Psoas muscle (tissue), 8 donors: ENCODE results near the gene ANKRD34C. TPM values are rescaled to one million over a fixed set of nuclear protein-coding genes. Genes with fewer than 3 reads are reported as not detected.

Experiments
- ATAC-seq, 4 donors: fragments of 200-7000 bp; cut with Tn5 transposase; one replicate each; pipeline ENCODE4 v1.9.1; 2020; ENCODE audit warnings: moderate library complexity in 3 of 4, mild to moderate bottlenecking in 2 of 4
- DNase-seq, 2 donors: peaks; one replicate each; pipeline ENCODE4 v3.0.0-alpha.2; 2020
- H3K27ac ChIP-seq: fragments of 200-600 bp; one replicate; pipeline ENCODE4 v1.8.0; 2022
- H3K27me3 ChIP-seq, 3 donors: fragments of 200-600 bp in 1 of 3; one replicate each; pipeline versions ENCODE4 v1.6.1 to v1.8.0; 2013 to 2022; ENCODE audit warnings: low read length in 2 of 3, mild to moderate bottlenecking in 2 of 3, moderate library complexity in 1 of 3; ENCODE audit not compliant: insufficient read depth in 3 of 3
- H3K36me3 ChIP-seq, 2 donors: fragments of 200-600 bp in 1 of 2; one replicate each; pipeline versions ENCODE4 v1.6.1 to v1.8.0; 2013 to 2022; ENCODE audit warnings: low read depth in 1 of 2, mild to moderate bottlenecking in 1 of 2, moderate library complexity in 1 of 2; ENCODE audit not compliant: insufficient read depth in 1 of 2
- H3K4me1 ChIP-seq: fragments of 200-600 bp; one replicate; pipeline ENCODE4 v1.8.0; 2022
- H3K4me3 ChIP-seq: fragments of 200-600 bp; one replicate; pipeline ENCODE4 v1.8.0; 2022; ENCODE audit warnings: mild to moderate bottlenecking
- H3K9me3 ChIP-seq: fragments of 200-600 bp; one replicate; pipeline ENCODE4 v1.8.0; 2022
- CTCF ChIP-seq: fragments of 200-600 bp; IDR thresholded peaks from one replicate; pipeline ENCODE4 v1.8.0; 2022; ENCODE audit warnings: antibody characterized with exemption
- WGBS, 3 donors: extraction: QIAGEN DNeasy Blood & Tissue Kit; methylation state at CpG; one replicate each; pipeline versions ENCODE4 v1.1.6 to v1.1.7; 2013; 5-methylcytosine and 5-hydroxymethylcytosine counted together
- intact Hi-C, 2 donors: fragments of 100-400 bp; cut with DNase I; formaldehyde crosslinking; loops; one replicate each; pipeline versions ENCODE4 v1.11.0 to v1.14.2; 2022
- polyA plus RNA-seq, 3 donors: library from polyadenylated mRNA; stranded (reverse); fragments of 200-250 nt; gene quantifications; one replicate each; pipeline ENCODE4 v1.2.3, GENCODE V29; 2013
- total RNA-seq, 4 donors: library from RNA; stranded (reverse); fragmentation: NEBNext Ultra II Directional in 2 of 4; extraction: Animal tissue kit (Norgen Biotek cat#: 25700) in 2 of 4; gene quantifications; one replicate each; pipeline versions ENCODE4 v1.2.1 to v1.2.4, GENCODE V29; 2021 to 2023
- donor health status: healthy with polysubstance abuse.
- donor health status: DM: no; HTN: no; CAD: no; lungs with moderate emphysema.
- donor health status: Bipolar disorder and iron deficiency.
- donor health status: healthy.
- donor health status: DM: yes; HTN: yes; CAD: no.
- donor health status: DM: no; HTN: no; CAD: no.
- donor health status: DM: no; HTN: no; CAD: no.
- donor health status: DM: yes; HTN: yes; CAD: no.

ANKRD34C gene
- total and polyA plus RNA-seq, 7 donors: 0.01 to 0.03 TPM; not detected in 5

GRCh38 chr15:79292011-79292410, 9.5 kb downstream of the ANKRD34C start:
- H3K36me3 ChIP-seq: no peaks in the 10 kb centered on the region
- intact Hi-C loops: no loop called here

GRCh38 chr15:79294075-79294474, 11.6 kb downstream of the ANKRD34C start:
- intact Hi-C loops: no loop called here
- Histone ChIP-seq H3K4me3 (no peak overlapping the region), H3K27me3 (peaks cover 0 to 11% (median under 1%) of the 10 kb centered on the region in 3 donors), H3K4me1 (no peaks in the 10 kb centered on the region), H3K27ac (no peak overlapping the region), H3K9me3 (no peaks in the 10 kb centered on the region), H3K36me3 (no peaks in the 10 kb centered on the region)
- 68 to 70% (median 68%) methylated on average over 7 of the region's 7 CpGs for WGBS, 3 donors
- DNase-seq (no peak), ATAC-seq (no peak)
- TF ChIP-seq CTCF: no peak

More at GRCh38 chr15:79292011-79292410, 9.5 kb downstream of the ANKRD34C start:
- Histone ChIP-seq H3K4me1 (no peaks in the 10 kb centered on the region), H3K4me3 (no peak overlapping the region), H3K27me3 (peaks cover 0 to 15% (median 0%) of the 10 kb centered on the region in 3 donors), H3K9me3 (no peaks in the 10 kb centered on the region), H3K27ac (no peak overlapping the region)
- TF ChIP-seq CTCF: no peak
- 86 to 90% (median 87%) methylated on average over 4 of the region's 4 CpGs for WGBS, 3 donors
- DNase-seq: no peak
- no peak for ATAC-seq

DNA sequence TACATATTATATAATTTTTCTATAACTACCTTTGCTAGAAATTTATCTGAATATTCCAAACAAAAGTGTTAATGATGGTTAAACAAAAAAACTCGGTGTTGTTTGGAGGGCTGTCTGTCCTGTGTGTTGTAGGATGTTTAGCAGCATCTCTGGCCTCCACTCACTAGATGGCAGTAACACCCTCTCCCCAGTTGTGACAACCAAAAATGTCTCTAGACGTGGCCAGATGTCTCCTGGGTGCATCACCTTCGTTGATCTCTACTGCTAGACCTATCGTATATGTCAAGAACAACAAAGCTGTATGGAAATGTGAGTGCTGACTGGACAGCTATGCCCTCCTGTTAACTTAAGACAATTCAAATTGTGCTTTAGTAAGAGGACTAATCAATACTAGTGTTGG, 14.1 kb downstream of the ANKRD34C start:
- Histone ChIP-seq H3K27me3 (peaks cover 0 to 5% (median 0%) of the 10 kb centered on the region in 3 donors), H3K36me3 (no peaks in the 10 kb centered on the region), H3K27ac (no peak overlapping the region), H3K4me1 (no peaks in the 10 kb centered on the region), H3K9me3 (no peaks in the 10 kb centered on the region), H3K4me3 (no peak overlapping the region)
- TF ChIP-seq CTCF: no peak
- ATAC-seq (no peak), DNase-seq (no peak)
- intact Hi-C loops: no loop called here
- 42 to 52% (median 43%) methylated on average over 4 of the region's 4 CpGs for WGBS, 3 donors

GRCh38 chr15:79299126-79299840, 16.8 kb downstream of the ANKRD34C start:
- no peak overlapping the region for H3K27ac ChIP-seq
- no peaks in the 10 kb centered on the region for H3K4me1 ChIP-seq
- H3K4me3 ChIP-seq: no peak overlapping the region
- no peaks in the 10 kb centered on the region for H3K9me3 ChIP-seq
- H3K36me3 ChIP-seq: no peaks in the 10 kb centered on the region
- peaks cover 0 to 10% (median 8%) of the 10 kb centered on the region in 3 donors for H3K27me3 ChIP-seq
- ATAC-seq (no peak), DNase-seq (no peak)
- TF ChIP-seq CTCF: no peak
- 80 to 83% (median 81%) methylated on average over 7 of the region's 7 CpGs for WGBS, 3 donors
- intact Hi-C loops: no loop called here

- no peak for DNase-seq
- no peaks in the 10 kb centered on the region for H3K4me1 ChIP-seq
- intact Hi-C loops: no loop called here
These were observed 17.3 kb downstream of the ANKRD34C start for GRCh38 chr15:79299841-79300235.

More at GRCh38 chr15:79299841-79300235, 17.3 kb downstream of the ANKRD34C start:
- Histone ChIP-seq H3K4me3 (no peak overlapping the region), H3K27ac (no peak overlapping the region), H3K27me3 (peaks cover 0 to 13% (median 12%) of the 10 kb centered on the region in 3 donors), H3K9me3 (no peaks in the 10 kb centered on the region), H3K36me3 (no peaks in the 10 kb centered on the region)
- TF ChIP-seq CTCF: no peak
- ATAC-seq: no peak
- WGBS, 3 donors: 38 to 55% (median 45%) methylated on average over 1 of the region's 1 CpG
